H1 (cell line): ENCODE measurements around the gene FSCN2. TPM values are rescaled to one million over a fixed set of nuclear protein-coding genes. Genes with fewer than 3 reads are reported as not detected.
A peak's percentile ranks its signal among the peaks of the same experiment; 100 is the strongest.

Experiments used
- CTCF ChIA-PET: fragments of 300-600 bp; sonication (Branson Sonifier 250); formaldehyde crosslinking; loops from one replicate; lab custom pipeline; 2021; ENCODE audit not compliant: partially characterized antibody; lab: Charles Lee
- POLR2A ChIA-PET: fragments of 300-600 bp; sonication (Branson Sonifier 250); formaldehyde crosslinking; loops from one replicate; lab custom pipeline; 2021; ENCODE audit warnings: inconsistent platforms; ENCODE audit not compliant: partially characterized antibody; lab: Charles Lee
- DNase-seq, 2 experiments: peaks; one replicate each; pipeline versions ENCODE4 v3.0.0 to v3.0.0-alpha.2; 2010 to 2022; ENCODE audit warnings: low spot score in 2 of 2, low read depth in 1 of 2, mixed read lengths in 1 of 2
- FAIRE-seq: peaks from 2 replicates; lab custom pipeline; 2011; peaks lifted over from hg19 to GRCh38; lab: Jason Lieb, UNC
- H2AFZ ChIP-seq: 2 replicates; pipeline ENCODE4 v1.8.1; 2012; ENCODE audit warnings: low read length, inconsistent platforms
- H2AK5ac ChIP-seq: 2 replicates; pipeline ENCODE4 v1.6.1; 2013; ENCODE audit warnings: low read depth, low read length
- H2BK120ac ChIP-seq: replicated peaks from 2 replicates; pipeline ENCODE3; 2013; ENCODE audit warnings: low read depth, low read length, inconsistent platforms
- H2BK12ac ChIP-seq: 2 replicates; pipeline ENCODE4 v1.6.1; 2013; ENCODE audit warnings: low read depth, low read length
- H2BK15ac ChIP-seq: 2 replicates; pipeline ENCODE4 v1.6.1; 2013; ENCODE audit warnings: low read length
- H2BK20ac ChIP-seq: 2 replicates; pipeline ENCODE4 v1.6.1; 2013; ENCODE audit warnings: low read length
- H2BK5ac ChIP-seq: 2 replicates; pipeline ENCODE4 v1.6.1; 2013; ENCODE audit warnings: low read depth, low read length
- H3K14ac ChIP-seq: 2 replicates; pipeline ENCODE4 v1.6.1; 2013; ENCODE audit warnings: inconsistent platforms; ENCODE audit not compliant: insufficient read length
- H3K18ac ChIP-seq: 2 replicates; pipeline ENCODE4 v1.6.1; 2013; ENCODE audit warnings: low read length; ENCODE audit errors: extremely low read depth
- H3K23ac ChIP-seq: 2 replicates; pipeline ENCODE4 v1.6.1; 2013; ENCODE audit warnings: inconsistent platforms; ENCODE audit not compliant: insufficient read length
- H3K23me2 ChIP-seq: 2 replicates; pipeline ENCODE4 v1.6.1; 2013; ENCODE audit warnings: low read depth, low read length
- H3K27ac ChIP-seq: 2 replicates; pipeline ENCODE4 v1.6.1; 2011; ENCODE audit warnings: low read depth, low read length, inconsistent platforms
- H3K27me3 ChIP-seq, 4 experiments: replicated peaks in 1 of 4; 1 replicate in 1 of 4; 2 replicates in 3 of 4; pipeline versions ENCODE4 v1.6.1 to v1.8.1; 2011 to 2013; ENCODE audit warnings: low read length in 3 of 4, mild to moderate bottlenecking in 3 of 4, inconsistent platforms in 2 of 4, mixed read lengths in 2 of 4, moderate library complexity in 1 of 4; ENCODE audit not compliant: control insufficient read depth in 3 of 4, insufficient read depth in 3 of 4; ENCODE audit errors: extremely low read depth in 1 of 4
- H3K36me3 ChIP-seq, 4 experiments: 2 replicates each; pipeline versions ENCODE4 v1.6.1 to v1.8.1; 2011 to 2013; ENCODE audit warnings: mild to moderate bottlenecking in 4 of 4, low read length in 3 of 4, moderate library complexity in 2 of 4, control low read depth in 1 of 4, inconsistent platforms in 1 of 4; ENCODE audit not compliant: insufficient read depth in 4 of 4, control insufficient read depth in 2 of 4
- H3K4ac ChIP-seq: replicated peaks from 2 replicates; pipeline ENCODE3; 2013; ENCODE audit warnings: low read length, low read depth, mixed read lengths, inconsistent platforms; ENCODE audit not compliant: insufficient read length
- H3K4me1 ChIP-seq, 4 experiments: replicated peaks in 1 of 4; 1 replicate in 1 of 4; 2 replicates in 3 of 4; pipeline versions ENCODE4 v1.6.1 to v1.8.1; 2011 to 2013; ENCODE audit warnings: low read length in 3 of 4, inconsistent platforms in 2 of 4, mixed read lengths in 1 of 4; ENCODE audit not compliant: insufficient read depth in 4 of 4, control insufficient read depth in 3 of 4
- H3K4me2 ChIP-seq, 2 experiments: 2 replicates each; pipeline versions ENCODE4 v1.6.1 to v1.8.1; 2011 to 2013; ENCODE audit warnings: low read depth in 2 of 2, low read length in 2 of 2, control low read depth in 1 of 2, inconsistent platforms in 1 of 2, mild to moderate bottlenecking in 1 of 2; ENCODE audit not compliant: insufficient read depth in 1 of 2
- H3K4me3 ChIP-seq, 4 experiments: fragments of 200-600, 300-600 bp in 1 of 4; sonication (generic), shearing (Covaris generic), sonication (Bioruptor Twin) in 1 of 4; 2 replicates each; pipeline versions ENCODE4 v1.5.1 to v1.8.1; 2011 to 2016; ENCODE audit warnings: low read length in 4 of 4, low read depth in 3 of 4, control low read depth in 2 of 4, inconsistent platforms in 2 of 4, mild to moderate bottlenecking in 2 of 4, mixed read lengths in 1 of 4, moderate library complexity in 1 of 4; ENCODE audit not compliant: insufficient read depth in 2 of 4; ENCODE audit errors: extremely low read depth in 1 of 4
- H3K56ac ChIP-seq: replicated peaks from 2 replicates; pipeline ENCODE3; 2013; ENCODE audit warnings: low read depth, mild to moderate bottlenecking, mixed read lengths, low read length, inconsistent platforms; ENCODE audit not compliant: insufficient read length
- H3K79me1 ChIP-seq: 2 replicates; pipeline ENCODE4 v1.6.1; 2013; ENCODE audit warnings: low read depth, low read length, control low read depth
- H3K79me2 ChIP-seq, 2 experiments: 2 replicates each; pipeline versions ENCODE4 v1.6.1 to v1.8.1; 2012 to 2013; ENCODE audit warnings: low read length in 2 of 2, mild to moderate bottlenecking in 2 of 2, inconsistent platforms in 1 of 2; ENCODE audit not compliant: insufficient read depth in 2 of 2, control insufficient read depth in 1 of 2
- H3K9ac ChIP-seq, 4 experiments: replicated peaks in 1 of 4; 1 replicate in 1 of 4; 2 replicates in 3 of 4; pipeline versions ENCODE4 v1.6.1 to v1.8.1; 2011 to 2013; ENCODE audit warnings: low read depth in 3 of 4, low read length in 3 of 4, control low read depth in 2 of 4, mild to moderate bottlenecking in 2 of 4, moderate library complexity in 2 of 4, inconsistent platforms in 1 of 4; ENCODE audit errors: extremely low read depth in 1 of 4
- H3K9me3 ChIP-seq, 2 experiments: 2 replicates each; pipeline versions ENCODE4 v1.6.1 to v1.8.1; 2012 to 2013; ENCODE audit warnings: mild to moderate bottlenecking in 2 of 2, moderate library complexity in 2 of 2, control low read depth in 1 of 2, inconsistent platforms in 1 of 2, low read depth in 1 of 2, low read length in 1 of 2, mixed read lengths in 1 of 2; ENCODE audit not compliant: insufficient read depth in 2 of 2
- H4K20me1 ChIP-seq, 2 experiments: replicated peaks in 1 of 2; 2 replicates each; pipeline versions ENCODE3 to v1.8.1; 2011 to 2013; ENCODE audit warnings: inconsistent platforms in 2 of 2, low read length in 2 of 2, mild to moderate bottlenecking in 1 of 2; ENCODE audit not compliant: insufficient read depth in 2 of 2, control insufficient read depth in 1 of 2
- H4K5ac ChIP-seq: 2 replicates; pipeline ENCODE4 v1.6.1; 2013; ENCODE audit warnings: low read length, low read depth, mixed read lengths, inconsistent platforms; ENCODE audit not compliant: insufficient read length
- H4K8ac ChIP-seq: 2 replicates; pipeline ENCODE4 v1.8.0; 2013; ENCODE audit warnings: mild to moderate bottlenecking, moderate library complexity, low read length, inconsistent platforms; ENCODE audit not compliant: insufficient read depth; ENCODE audit errors: extremely low read depth
- H4K91ac ChIP-seq: replicated peaks from 2 replicates; pipeline ENCODE3; 2013; ENCODE audit warnings: low read length, mixed read lengths, inconsistent platforms; ENCODE audit not compliant: insufficient read length
- WGBS, 2 experiments: shearing (Covaris generic) in 1 of 2; methylation state at CpG; one replicate each; pipeline versions ENCODE4 v1.1.6 to v1.1.7; 2013 to 2015; ENCODE audit warnings: low lambda C conversion rate in 2 of 2, mixed read lengths in 2 of 2, inconsistent platforms in 1 of 2, low coverage in 1 of 2, missing lambda C conversion rate in 1 of 2; ENCODE audit not compliant: insufficient replicate concordance in 2 of 2, insufficient coverage in 1 of 2, insufficient read length in 1 of 2; ENCODE audit errors: extremely low coverage in 1 of 2, missing lambda C conversion rate in 1 of 2; 5-methylcytosine and 5-hydroxymethylcytosine counted together
- polyA plus RNA-seq, 7 experiments: library from polyadenylated mRNA; depleted of rRNA in 3 of 7; stranded (reverse) in 5 of 7; unstranded in 2 of 7; fragments of >200 nt in 5 of 7; fragments of 200-250 nt in 2 of 7; gene quantifications; 1 replicate in 5 of 7; 2 replicates in 1 of 7; 4 replicates in 1 of 7; pipeline versions ENCODE4 v1.2.1 to v1.2.3, GENCODE V29; 2011 to 2013; ENCODE audit warnings: missing spikeins in 2 of 7, mixed read lengths in 2 of 7
- total RNA-seq: library from RNA; stranded (reverse); fragmentation: NEBNext Ultra II Directional; extraction: Animal tissue kit (Norgen Biotek cat#: 25700); gene quantifications from 2 replicates; pipeline ENCODE4 v1.2.1, GENCODE V29; 2021

The FSCN2 gene
- total and polyA plus RNA-seq, 2 of the 8 experiments (the other 6 are each of a cell fraction or from before 2014, with no cell fraction given), result 0.18 to 0.30 TPM

- H2BK15ac ChIP-seq, result peak overlapping the region; percentile 72; the same call in 1 of the 2 replicates
- H3K23ac ChIP-seq, result no peak overlapping the region
- no peaks in the 10 kb centered on the region for H3K9me3 ChIP-seq
- H3K56ac ChIP-seq, result no peak overlapping the region
- H3K18ac ChIP-seq, result peak overlapping the region; percentile 78
- H3K4me3 ChIP-seq, result peak overlapping the region; percentile 43 to 73 (median 46)
- peaks cover 0 to 13% of the 10 kb centered on the region in 2 experiments; a peak in 2 of 4 replicates for H3K79me2 ChIP-seq
- 0 out of 2 replicates have a peak overlapping the region, but pooled peaks have one; percentile 39 for H2BK12ac ChIP-seq
- peaks cover 0 to 43% (median 27%) of the 10 kb centered on the region in 4 experiments; a peak in 5 of 7 replicates for H3K27me3 ChIP-seq
- H3K4me1 ChIP-seq, result peaks cover 0 to 54% (median 30%) of the 10 kb centered on the region in 4 experiments; a peak in 6 of 7 replicates
- H3K79me1 ChIP-seq, result 0 out of 2 replicates have a peak, but pooled peaks cover 5% of the 10 kb centered on the region
- peak overlapping the region; percentile 16; the same call in 1 of the 2 replicates for H2BK5ac ChIP-seq
- H4K8ac ChIP-seq, result peak overlapping the region; percentile 76
- FAIRE-seq (no peak), DNase-seq (peak in 1 of 2 experiments; percentile 69)
- H2AFZ ChIP-seq, result peak overlapping the region; percentile 17; the same call in 1 of the 2 replicates
- H3K23me2 ChIP-seq, result peaks cover 17% of the 10 kb centered on the region; the same call in 1 of the 2 replicates
- WGBS, 2 experiments, result 8% methylated on average over 42 of the region's 61 CpGs; no CpG with 5 or more reads in 1 of the 2 experiments
- no peak overlapping the region for H3K4ac ChIP-seq
- H2AK5ac ChIP-seq, result no peak overlapping the region
- H3K4me2 ChIP-seq, result peak overlapping the region; percentile 74 to 95
- no peak overlapping the region for H2BK120ac ChIP-seq
- H4K91ac ChIP-seq, result peak overlapping the region; percentile 65
- ChIA-PET POLR2A (interaction anchor here (1.0 to 30.5 kb wide), 10 partner anchors 10 to 277 kb away, joined by 3 to 1004 read pairs (median 8); partner anchors contain the start of genes ACTG1, FAAP100 and FSCN2), CTCF (interaction anchor here (0.7 to 5.2 kb wide), 13 partner anchors 11 to 228 kb away, joined by 3 to 33 read pairs (median 4); no protein-coding TSS in a partner anchor)
- no peaks in the 10 kb centered on the region for H3K36me3 ChIP-seq
- H3K9ac ChIP-seq, result peak overlapping the region in 2 of 4 experiments; percentile 13 to 32; a peak in 1 of 7 replicates
- no peak overlapping the region for H3K27ac ChIP-seq
- H4K20me1 ChIP-seq, result peaks cover 2 to 11% of the 10 kb centered on the region in 2 experiments
- no peak overlapping the region for H4K5ac ChIP-seq
- no peak overlapping the region for H2BK20ac ChIP-seq
- H3K14ac ChIP-seq, result no peak overlapping the region
These were observed 8.7 kb upstream of the FSCN2 start for GRCh38 chr17:81519284-81520020.
